Stimulated activated CD4-positive, alpha-beta T cell treated with anti-CD3 and anti-CD28 coated beads, Interleukin-15, amount 100 ng/mL, for 1 hour (primary cell): ENCODE results near the gene SYTL3.

Experiments
- DNase-seq, 2 donors: peaks; one replicate each; pipeline ENCODE4 v3.0.0-alpha.2; 2020; ENCODE audit warnings: low read depth in 1 of 2, low spot score in 1 of 2

The SYTL3 gene

DNA sequence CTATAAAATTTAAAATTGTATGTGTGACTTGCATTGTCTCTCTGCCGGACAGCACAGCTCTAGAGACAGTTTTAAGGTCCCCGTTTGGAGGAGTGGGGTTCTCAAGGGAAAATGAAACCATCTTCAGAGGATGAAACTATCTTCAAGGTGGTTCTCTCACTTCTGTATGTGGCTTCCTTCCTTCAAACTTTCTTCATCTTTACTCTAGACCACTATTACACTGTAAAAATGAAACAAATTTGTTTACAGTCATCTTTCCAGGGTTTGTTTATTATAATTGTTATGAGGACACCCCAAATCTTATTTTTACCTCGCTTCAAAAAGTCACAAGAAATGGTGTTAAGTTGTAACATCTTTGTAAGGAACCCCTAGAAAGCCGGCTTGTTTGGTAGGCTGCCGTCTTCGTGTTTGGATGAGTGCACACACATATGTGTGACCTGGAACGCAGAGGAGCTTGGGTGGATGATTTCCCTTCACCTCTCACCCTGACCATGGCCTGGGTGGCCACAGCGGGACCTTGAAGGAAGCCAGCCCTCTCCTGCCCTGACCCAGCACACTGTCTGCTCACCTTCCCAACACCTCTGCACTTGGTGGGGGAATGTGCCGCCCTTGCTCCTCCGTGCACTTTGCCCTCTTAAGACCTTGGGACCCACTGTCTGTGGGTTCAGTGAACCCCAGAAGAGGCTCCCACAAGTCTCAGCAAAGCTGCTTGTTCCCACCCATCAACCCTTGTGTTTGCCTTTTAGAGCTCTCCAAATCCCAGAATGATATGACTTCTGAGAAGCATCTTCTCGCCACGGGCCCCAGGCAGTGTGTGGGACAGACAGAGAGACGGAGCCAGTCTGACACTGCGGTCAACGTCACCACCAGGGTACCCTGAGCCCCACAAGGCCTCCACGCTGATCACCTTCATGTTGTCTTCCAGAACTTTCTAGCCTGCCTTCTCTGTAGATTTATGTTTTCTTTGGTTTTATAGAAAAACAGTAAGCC, 67.8 kb downstream of the SYTL3 start:
- no peak for DNase-seq

DNA sequence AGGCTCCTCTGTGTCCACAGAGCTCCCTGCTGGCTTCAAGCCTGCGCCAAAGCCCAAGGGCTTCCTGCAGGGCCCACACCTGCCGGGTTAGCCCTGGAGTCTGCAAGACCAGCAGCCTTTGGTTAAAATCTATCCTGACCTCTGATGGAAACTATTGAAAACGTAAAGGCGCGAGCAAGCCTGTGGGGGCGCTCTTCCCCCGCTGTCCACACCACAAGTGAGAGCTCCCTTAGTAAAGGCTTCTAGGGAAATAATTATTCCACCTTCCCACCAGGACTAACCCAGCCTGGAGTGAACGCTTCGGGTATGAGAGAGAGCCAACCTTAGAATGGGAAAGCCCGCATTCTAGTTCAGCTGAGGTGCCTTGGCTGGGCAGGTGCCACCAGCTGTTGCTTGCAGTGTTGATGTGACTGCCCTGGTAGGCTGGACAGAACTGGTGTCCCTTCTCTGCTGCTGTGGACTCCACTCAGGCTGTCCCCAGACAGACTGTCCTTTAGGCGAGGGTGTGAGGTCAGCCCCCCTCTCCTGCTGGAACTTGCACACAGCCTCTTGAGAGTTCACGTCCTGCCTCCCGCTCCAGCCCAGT, 68.7 kb downstream of the SYTL3 start:
- no peak for DNase-seq

DNA sequence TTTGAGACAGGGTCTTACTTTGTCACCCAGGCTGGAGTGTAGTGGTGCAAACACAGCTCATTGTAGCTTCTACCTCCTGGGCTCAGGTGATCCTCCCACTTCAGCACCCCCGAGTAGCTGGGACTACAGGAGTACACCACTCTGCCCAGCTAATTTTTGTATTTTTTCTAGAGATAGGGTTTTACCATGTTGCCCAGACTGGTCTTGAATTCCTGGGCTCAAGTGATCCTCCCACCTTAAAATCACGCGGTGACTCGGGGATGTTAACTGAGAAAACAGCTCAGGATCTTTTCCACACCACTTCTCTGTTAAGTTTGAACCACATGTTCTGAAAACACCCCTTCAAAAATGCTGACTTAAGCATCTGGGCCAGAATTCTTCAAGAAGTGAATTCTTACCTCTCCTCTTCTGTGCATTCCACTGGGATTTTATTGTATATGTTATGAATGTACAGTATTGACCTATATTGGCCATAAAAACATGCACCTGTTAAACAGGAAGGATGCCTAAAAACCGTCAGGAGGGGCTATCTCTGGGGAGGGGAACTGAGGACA, 72.4 kb downstream of the SYTL3 start:
- DNase-seq, result no peak

DNA sequence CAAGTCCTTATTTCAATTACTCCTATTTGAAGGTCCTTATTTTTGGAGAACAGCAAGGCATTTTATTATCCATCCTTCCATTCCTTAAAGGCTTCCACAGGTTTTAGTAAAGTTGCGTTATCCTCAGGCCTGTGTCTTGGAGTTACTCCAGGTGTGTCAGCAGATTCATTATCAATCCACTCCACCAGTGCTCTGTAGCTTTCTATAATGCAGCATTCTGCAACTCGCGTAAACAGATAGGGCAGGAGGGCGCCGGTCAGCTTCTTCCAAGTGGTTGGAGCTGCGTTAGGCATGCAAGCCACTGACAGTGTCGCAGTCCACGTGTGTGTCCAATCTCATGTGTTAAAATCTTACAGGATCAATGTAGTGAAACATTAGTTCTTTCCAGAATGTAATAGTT, 75.8 kb downstream of the SYTL3 start:
- DNase-seq, result no peak

DNA sequence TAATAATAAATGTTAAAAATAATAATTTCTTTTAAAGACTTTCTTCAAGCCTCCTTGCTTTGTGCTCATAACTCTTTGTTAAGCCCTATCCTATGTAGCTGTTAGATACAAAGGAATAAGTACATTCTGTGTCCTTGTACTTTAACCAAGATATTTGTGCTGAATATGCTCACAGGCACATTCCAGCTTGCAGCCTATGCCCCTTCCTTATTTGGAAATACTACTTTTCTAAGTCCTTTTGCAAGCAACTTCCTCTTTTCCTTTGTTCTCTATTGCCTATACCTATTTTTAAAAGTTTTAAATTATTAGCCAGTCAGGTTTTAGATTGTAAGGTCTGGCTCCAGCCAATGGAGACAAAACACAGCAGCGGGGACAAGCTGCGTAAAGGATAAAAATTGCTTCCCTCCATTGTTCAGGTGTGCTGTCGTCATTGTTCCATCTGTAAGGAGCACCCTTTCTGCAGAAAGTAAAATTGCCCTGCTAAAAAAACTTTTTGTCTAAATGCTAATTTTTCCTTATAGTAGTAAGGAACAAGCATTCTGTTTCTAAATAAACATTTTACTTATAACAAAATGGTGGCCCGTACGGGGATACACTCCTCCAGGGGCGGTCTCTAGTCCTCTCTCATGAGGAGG, 80.2 kb downstream of the SYTL3 start:
- DNase-seq, result no peak

DNA sequence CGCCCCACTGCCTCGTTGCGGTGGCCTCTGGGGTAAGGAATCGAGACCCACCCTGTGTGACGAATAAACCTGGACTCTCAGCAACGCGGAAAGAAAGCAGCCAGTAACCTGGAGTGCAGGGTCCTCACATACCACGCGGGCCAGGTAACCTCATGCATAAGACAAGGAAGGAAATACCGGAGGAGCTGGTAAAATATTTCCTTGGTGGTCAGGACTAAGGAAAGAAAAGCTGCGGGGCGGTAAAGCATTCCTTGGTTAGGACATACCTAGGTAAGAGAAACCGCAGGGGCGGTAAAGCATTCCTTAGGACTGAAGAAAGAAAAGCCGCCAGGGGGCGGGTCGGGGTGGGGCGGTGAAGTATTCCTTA, 80.7 kb downstream of the SYTL3 start:
- no peak for DNase-seq

DNA sequence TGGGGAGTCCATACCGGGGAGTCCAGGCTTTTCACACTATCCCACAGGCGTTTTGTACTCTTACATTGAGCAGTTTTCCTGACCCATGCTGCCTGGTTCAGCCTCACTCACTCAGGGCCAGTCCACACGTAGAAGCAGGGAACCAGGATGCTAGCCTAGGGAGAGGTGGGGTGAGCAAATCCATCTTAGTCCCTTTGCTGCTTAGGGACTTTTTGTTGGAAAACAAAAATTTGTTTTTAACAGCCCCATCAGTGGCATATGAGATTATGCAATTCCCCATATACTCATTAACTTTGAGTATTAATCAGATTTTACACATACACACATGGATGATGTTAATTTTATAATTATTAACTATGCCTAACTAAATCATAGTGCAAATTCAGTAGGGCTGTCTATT, 85.2 kb downstream of the SYTL3 start:
- no peak for DNase-seq

DNA sequence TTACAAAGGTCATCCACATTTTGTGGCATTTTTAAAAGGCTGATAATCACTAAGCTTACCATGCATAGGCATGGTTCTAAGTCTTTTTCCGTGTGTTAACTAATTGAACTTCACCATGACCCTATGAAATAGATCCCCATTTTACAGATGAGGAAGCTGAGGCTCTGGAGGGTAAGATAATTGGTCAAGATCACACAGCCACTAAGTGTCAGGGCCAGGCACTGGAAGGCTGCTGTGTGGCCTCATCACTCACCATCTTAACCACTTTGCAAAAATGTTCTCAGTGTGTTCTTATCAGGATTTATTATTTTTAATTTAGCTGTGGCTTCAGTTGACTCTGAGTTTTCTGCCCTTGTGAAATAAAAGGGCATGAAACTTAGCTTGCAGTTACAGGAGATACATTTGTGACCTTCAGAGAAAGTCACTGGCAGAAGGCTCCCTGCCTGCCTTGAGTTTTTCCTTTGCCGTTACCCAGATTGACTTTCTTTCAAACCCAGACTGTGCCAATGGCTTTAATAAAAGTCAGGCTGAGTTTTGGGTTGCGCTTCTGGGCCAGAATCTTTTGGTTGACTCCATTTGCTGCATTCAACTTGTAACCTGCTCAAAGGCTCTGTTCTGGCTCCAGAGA, 87.3 kb downstream of the SYTL3 start:
- DNase-seq, result no peak

DNA sequence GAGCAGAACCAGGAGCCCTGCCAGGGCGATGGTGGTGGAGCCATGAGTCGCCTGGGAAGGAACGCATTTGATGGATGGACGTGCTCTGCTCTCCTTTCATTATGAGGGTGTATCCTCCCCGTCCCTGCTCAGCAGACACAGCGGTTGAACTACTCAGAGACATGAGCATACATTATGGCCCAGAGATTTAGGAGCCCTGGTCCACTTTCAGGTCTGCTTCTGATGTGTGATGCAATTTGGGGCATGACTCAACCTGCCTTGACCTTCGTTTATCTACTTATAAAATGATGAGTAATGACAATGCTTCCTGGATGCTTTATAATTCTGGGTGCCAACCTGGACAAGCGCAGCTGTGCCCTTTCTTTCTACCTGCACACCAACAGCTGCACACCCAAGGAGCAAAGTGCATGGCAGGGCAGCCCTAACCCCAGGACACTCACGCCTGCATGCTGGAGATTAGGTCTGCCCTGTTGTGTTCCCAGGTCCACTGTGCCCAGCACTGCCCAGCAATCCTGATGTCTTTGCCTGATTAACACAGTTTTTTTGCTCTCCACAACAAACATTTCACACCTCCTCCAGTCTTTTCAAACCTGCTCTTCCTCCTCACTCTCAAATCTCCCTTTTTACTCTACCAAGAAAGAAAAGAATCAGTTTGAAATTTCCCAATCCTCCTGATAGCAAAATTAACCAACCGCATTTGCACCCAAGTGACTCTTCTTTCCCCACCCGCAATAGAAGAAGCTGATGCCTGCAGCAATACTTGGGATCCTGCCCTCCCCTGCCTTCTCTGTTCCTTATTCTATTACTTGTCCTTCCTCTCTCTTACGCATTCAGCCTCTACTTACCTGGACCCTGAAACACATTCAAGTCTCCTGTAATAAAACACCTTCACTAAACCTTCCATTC, 88.1 kb downstream of the SYTL3 start:
- no peak for DNase-seq

DNA sequence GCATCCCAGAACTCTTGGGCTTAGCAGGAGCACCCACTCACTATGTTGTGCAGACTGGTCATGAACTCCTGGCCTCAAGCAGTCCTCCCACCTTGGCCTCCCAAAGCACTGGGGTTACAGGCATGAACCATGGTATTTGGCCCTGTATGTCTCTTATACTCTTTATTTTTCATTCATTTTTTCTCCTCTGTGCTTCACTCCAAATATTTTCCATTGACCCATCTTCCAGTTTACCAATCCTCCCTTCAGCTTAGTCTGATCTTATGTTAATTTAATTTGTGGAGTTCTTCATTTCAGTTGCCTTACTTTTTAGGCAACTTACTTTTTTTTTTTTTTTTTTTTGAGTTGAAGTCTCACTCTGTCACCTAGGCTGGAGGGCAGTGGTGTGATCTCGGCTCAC, 89.8 kb downstream of the SYTL3 start:
- DNase-seq, result no peak

DNA sequence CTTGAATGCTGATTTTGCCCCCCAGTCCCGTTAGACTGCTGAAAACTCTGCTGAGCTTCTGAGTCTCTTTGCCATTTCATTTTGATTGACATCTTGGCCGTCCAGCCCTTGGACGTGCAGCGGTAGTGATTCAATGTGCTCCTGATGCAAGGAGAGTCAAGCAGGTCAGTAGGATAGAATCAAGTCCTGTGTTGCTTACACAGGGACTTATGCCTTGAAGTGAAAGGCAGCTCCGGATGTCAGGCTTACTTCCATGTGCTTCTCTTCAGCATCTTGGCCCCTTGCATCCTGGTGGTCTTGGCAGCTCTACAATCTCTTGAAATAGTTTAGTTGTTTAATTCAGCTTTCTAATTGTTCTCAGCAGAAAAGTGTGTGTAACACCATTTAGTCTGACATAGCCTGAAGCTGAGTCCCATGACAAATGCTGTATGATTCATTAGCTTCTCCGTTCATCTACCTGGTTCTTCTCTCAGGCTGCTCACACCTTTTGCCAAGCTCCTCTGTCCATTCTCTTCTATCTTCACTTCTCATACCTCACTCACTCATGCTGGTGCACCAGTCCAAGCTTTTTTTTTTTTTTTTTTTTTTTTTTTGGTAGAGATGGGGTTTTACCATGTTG, 93.3 kb downstream of the SYTL3 start:
- DNase-seq, result no peak

DNA sequence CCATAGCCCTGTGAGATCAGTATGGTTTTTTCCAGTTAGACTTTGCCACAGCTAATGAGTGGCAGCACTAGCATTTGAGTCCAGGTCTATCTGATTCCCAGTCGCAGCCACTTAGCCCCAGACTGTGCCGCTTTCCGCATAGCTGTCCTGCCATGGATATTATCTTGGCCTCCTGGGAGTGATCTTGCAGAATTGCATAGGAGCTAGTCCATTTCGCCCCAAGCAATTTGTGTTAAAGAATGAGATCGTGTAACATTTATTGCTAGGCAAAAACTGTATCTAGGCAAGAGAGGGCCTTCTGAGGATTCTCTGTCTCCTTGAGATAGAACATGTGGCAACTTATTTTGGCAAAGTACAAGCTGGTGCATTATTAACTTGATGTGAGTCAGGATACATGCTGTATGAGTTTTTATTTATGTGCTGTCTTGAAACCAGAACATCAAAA, 95.2 kb downstream of the SYTL3 start:
- no peak for DNase-seq

DNA sequence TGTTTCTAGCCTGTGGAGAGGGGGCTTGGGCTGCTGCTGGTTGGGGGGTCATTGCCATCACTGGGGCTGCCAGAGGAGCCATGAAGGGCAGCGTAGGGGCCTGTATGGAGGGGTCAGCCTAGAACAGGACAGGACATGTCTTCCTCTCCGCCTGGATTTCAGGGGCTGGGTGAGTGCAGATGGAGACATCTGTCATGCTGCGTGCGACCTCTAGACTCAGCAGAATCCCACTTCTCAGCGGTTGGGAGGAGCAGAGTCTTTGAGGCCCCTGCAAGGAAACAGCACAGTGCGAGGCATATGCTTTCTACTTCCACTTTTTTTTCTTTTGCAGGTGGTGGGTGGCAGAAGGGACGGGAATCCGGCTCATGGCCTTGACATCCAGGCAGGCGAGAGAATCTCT, 101.4 kb downstream of the SYTL3 start:
- no peak for DNase-seq

DNA sequence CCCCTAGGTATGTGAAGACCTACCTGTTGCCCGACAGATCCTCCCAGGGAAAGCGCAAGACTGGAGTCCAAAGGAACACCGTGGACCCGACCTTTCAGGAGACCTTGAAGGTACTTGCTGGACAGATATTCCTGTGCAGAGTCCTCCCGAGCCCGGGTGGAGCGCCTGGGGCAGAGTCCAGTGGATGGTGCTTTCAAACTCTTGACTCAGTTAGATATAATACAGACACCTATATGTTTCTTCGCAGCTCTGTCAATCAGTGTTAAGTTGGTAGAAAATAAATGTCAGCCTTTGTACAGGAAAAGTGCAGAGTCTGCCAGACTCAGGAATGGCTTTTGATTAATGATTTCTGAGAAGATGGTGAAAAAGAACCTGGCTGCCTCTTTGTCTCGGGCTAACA, 102.1 kb downstream of the SYTL3 start:
- no peak for DNase-seq

DNA sequence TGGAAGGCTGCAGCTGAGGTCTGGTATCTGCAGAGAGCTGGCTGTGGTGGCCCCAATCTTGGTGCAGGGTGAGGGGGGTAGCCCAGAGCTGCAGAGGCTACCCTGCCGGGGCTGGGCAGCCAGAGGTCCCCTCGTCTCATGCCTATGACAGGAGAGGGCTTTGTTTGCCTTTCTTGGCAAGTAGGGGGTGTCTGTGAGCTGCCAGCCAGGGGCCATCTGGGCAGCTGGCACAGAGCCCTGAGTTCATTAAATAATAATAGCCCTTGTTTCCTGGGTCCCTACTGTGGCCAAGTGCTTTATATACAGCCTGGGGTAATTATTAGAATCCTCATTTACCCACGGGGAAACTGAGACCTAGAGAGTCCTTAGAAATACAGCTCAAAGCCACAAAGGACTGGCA, 102.8 kb downstream of the SYTL3 start:
- DNase-seq, result no peak

DNA sequence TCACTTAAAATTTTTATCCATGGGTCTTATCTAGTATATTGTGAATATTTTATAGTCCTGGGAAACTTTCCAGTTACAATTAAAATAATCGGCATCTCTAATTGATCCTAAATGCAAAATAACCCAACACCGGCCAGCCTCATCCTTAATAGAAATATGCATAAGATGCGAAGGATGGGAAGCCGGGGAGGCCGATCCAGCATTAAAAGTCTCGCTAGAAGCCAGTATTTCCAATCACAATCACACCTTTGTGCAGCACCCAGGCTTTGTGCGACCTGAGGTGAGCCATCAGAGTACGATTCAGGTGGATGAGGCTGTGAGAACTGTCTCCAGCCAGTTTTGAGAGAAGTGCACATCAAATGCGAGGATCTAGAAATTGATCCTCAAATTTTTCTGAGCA, 104.0 kb downstream of the SYTL3 start:
- no peak for DNase-seq

DNA sequence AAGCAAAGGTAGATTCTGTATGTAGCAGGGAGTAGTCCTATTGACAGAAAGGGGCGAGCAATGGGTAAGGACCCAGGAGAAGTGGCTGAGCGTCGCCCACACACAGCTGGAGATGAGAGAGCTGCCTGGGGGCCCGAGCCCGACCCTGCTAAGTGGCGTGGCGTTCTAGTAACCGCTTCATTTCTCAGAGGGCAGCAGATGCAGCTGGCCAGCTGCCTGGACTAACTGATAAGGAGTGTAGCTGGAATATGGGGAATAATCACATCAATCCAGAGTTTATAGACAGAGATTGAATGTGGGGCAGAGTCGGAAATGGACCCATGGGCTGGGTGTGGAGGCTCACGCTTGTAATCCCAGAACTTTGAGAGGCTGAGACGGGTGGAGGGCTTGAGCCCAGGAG, 104.9 kb downstream of the SYTL3 start:
- DNase-seq, result no peak

DNA sequence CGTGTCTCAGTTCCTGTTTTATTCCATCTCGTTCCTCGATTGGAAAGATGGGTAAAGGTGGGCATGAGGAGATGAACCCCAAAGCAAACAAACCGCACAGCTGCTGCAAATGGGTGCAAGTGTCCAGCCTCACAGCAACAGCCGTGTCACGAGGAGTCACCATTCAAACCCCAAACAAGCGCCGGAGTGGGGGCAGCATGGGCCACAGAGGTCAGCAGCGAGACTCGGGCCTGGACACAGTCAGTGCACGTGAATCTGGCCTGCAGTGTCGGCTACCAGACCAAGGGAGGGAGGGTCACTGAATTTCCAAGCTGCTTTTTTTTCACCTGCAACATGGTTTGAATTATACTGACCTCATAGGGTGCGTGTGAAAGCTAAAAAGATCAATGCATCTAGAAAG, 105.8 kb downstream of the SYTL3 start:
- DNase-seq, result no peak

DNA sequence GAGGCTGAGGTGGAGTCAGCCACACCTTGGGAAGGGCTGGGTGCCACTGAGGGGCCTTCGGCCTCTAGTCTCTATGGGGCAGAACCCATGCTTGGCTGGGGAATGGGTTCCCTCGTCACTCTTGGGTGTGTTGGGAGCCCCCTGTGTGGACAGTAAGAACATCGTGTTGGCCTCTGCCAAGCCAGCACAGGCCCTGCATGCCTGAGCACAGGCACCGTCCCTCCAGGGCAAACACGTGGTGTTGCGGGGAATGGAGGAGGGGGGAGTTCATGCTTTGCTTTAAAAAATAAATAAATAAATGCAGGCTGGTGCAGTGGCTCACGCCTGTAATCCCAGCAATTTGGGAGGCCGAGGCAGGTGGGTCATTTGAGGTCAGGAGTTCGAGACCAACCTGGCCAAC, 106.3 kb downstream of the SYTL3 start:
- DNase-seq, result no peak
